Right lobe of liver (tissue), 6 donors: ENCODE measurements around the gene PKIG. TPM values are rescaled to one million over a fixed set of nuclear protein-coding genes. Genes with fewer than 3 reads are reported as not detected.

Experiments used
- ATAC-seq, 4 donors: fragments of 200-7000 bp; cut with Tn5 transposase; one replicate each; pipeline ENCODE4 v1.9.1; 2020; ENCODE audit warnings: mild to moderate bottlenecking in 4 of 4, moderate library complexity in 4 of 4
- DNase-seq, 3 donors: peaks; one replicate each; pipeline ENCODE4 v3.0.0-alpha.2; 2020
- H3K27ac ChIP-seq, 3 donors: fragments of 200-600 bp; one replicate each; pipeline ENCODE4 v1.8.0; 2022
- H3K27me3 ChIP-seq, 2 donors: fragments of 200-600 bp; one replicate each; pipeline ENCODE4 v1.8.0; 2022
- H3K36me3 ChIP-seq, 4 donors: fragments of 200-600 bp; sonication (generic) in 1 of 4; one replicate each; pipeline versions ENCODE4 v1.5.1 to v1.8.0; 2017 to 2022; ENCODE audit warnings: control low read depth in 1 of 4
- H3K4me1 ChIP-seq, 4 donors: fragments of 200-600 bp; sonication (generic) in 1 of 4; one replicate each; pipeline versions ENCODE4 v1.5.1 to v1.8.0; 2017 to 2022; ENCODE audit warnings: control low read depth in 1 of 4
- H3K4me3 ChIP-seq, 3 donors: fragments of 200-600 bp; one replicate each; pipeline ENCODE4 v1.8.0; 2022
- H3K9me3 ChIP-seq, 4 donors: fragments of 200-600 bp; sonication (generic) in 1 of 4; one replicate each; pipeline versions ENCODE4 v1.5.1 to v1.8.0; 2017 to 2022; ENCODE audit warnings: control low read depth in 1 of 4
- POLR2A ChIP-seq: fragments of 450-650 bp; IDR thresholded peaks from one replicate; pipeline ENCODE4 v1.6.1; 2017; ENCODE audit warnings: antibody characterized with exemption, mild to moderate bottlenecking
- WGBS: methylation state at CpG from one replicate; pipeline ENCODE4 v1.1.6; 2018; ENCODE audit warnings: low coverage, low lambda C conversion rate; ENCODE audit not compliant: insufficient coverage; ENCODE audit errors: missing lambda C conversion rate; 5-methylcytosine and 5-hydroxymethylcytosine counted together
- intact Hi-C, 2 donors: fragments of 100-400 bp; cut with DNase I; formaldehyde crosslinking; loops; one replicate each; pipeline versions ENCODE4 v1.11.2 to v1.14.1; 2022
- total RNA-seq, 6 experiments: library from RNA; depleted of rRNA in 2 of 6; stranded (reverse); fragments of >200 nt in 2 of 6; fragmentation: NEBNext Ultra II Directional in 3 of 6; extraction: Animal tissue kit (Norgen Biotek cat#: 25700) in 3 of 6; gene quantifications; one replicate each; pipeline versions ENCODE4 v1.1.0 to v1.2.4, GENCODE V29; 2016 to 2023
- TF ChIP-seq, protein P1 (sequence below), 4 donors: fragments of 200-600 bp in 3 of 4; fragments of 450-650 bp in 1 of 4; IDR thresholded peaks; one replicate each; pipeline versions ENCODE4 v1.5.1 to v1.8.0; 2016 to 2022; ENCODE audit warnings: antibody characterized with exemption in 4 of 4, mild to moderate bottlenecking in 2 of 4
- donor health status: DM: no; HTN: yes; CAD: no.
- donor health status: DM: no; HTN: no; CAD: no.
- donor health status: DM: no; HTN: no; CAD: no.
- donor health status: DM: no; HTN: yes; CAD: no.
- donor health status: DM: no; HTN: yes; CAD: no.

The PKIG gene
- total RNA-seq, 6 experiments from 2014 or later = 11.7 to 31.7 (median 21.8) TPM

DNA sequence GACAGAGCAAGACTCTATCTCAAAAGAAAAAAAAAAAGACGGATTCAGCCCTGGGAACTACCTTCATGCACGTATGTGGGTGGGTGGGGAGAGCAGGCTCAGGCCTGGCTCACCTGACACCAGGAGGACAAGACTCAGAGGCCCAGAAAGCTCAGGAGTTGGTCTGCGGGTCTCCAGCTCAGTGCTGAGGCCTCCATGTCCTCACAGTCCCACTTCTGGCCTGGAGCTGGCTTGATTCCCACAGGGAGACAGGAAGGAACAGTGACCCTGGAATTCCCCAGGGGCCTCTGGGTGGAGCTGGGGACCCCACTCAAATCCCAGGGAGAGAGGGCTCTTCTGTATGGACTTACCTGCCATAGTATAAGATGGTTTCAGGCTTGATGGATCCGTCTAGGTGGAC is 53.5 kb downstream of the PKIG start:
- H3K4me3 ChIP-seq = no peak overlapping the region
- no peaks in the 10 kb centered on the region for H3K4me1 ChIP-seq
- H3K27me3 ChIP-seq = no peaks in the 10 kb centered on the region
- TF ChIP-seq, protein P1, sequence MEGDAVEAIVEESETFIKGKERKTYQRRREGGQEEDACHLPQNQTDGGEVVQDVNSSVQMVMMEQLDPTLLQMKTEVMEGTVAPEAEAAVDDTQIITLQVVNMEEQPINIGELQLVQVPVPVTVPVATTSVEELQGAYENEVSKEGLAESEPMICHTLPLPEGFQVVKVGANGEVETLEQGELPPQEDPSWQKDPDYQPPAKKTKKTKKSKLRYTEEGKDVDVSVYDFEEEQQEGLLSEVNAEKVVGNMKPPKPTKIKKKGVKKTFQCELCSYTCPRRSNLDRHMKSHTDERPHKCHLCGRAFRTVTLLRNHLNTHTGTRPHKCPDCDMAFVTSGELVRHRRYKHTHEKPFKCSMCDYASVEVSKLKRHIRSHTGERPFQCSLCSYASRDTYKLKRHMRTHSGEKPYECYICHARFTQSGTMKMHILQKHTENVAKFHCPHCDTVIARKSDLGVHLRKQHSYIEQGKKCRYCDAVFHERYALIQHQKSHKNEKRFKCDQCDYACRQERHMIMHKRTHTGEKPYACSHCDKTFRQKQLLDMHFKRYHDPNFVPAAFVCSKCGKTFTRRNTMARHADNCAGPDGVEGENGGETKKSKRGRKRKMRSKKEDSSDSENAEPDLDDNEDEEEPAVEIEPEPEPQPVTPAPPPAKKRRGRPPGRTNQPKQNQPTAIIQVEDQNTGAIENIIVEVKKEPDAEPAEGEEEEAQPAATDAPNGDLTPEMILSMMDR (IDR thresholded peaks at IDR 0.05) = no peak
- no peak for TF ChIP-seq POLR2A
- no peak overlapping the region for H3K27ac ChIP-seq
- no peaks in the 10 kb centered on the region for H3K36me3 ChIP-seq
- 83% methylated on average over 2 of the region's 4 CpGs for WGBS
- no peak for ATAC-seq
- no peak for DNase-seq
- no peaks in the 10 kb centered on the region for H3K9me3 ChIP-seq
- intact Hi-C loops = no loop called here

DNA sequence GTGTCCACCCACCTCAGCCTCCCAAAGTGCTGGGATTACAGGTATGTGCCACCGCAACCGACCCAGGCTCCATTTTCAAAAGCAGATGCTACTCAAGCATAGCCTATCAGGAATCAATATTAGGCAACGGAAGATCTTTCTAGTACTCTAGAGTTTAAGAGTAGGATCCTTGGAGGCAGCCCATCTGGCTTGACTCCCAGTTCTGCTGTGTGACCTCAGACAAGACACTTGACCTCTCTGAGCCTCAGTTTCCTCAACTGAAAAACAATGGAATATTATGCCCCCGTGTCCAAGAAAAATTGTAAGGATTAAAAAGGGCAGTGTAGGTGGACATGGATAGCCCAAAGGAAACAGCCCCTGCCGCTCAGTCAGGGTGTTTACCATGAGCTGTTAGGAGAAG is 54.7 kb downstream of the PKIG start:
- Histone ChIP-seq H3K36me3 (no peaks in the 10 kb centered on the region), H3K4me3 (no peak overlapping the region), H3K4me1 (peaks cover 0 to 2% (median 0%) of the 10 kb centered on the region in 4 donors), H3K27ac (no peak overlapping the region), H3K9me3 (no peaks in the 10 kb centered on the region), H3K27me3 (no peaks in the 10 kb centered on the region)
- no peak for TF ChIP-seq POLR2A
- TF ChIP-seq, protein P1 (IDR thresholded peaks at IDR 0.05) = no peak
- no peak for ATAC-seq
- no peak for DNase-seq
- intact Hi-C loops = no loop called here
- WGBS = 64% methylated on average over 4 of the region's 5 CpGs

- WGBS = 48% methylated on average over 3 of the region's 11 CpGs
- Histone ChIP-seq H3K4me3 (no peak overlapping the region), H3K36me3 (no peaks in the 10 kb centered on the region), H3K27me3 (no peaks in the 10 kb centered on the region), H3K9me3 (no peaks in the 10 kb centered on the region), H3K27ac (no peak overlapping the region), H3K4me1 (peaks cover 0 to 9% (median 3%) of the 10 kb centered on the region in 4 donors)
- ATAC-seq (no peak), DNase-seq (no peak)
- intact Hi-C loops = no loop called here
- TF ChIP-seq, protein P1 (IDR thresholded peaks at IDR 0.05) = no peak
- no peak for TF ChIP-seq POLR2A
Observed at GRCh38 chr20:44637522-44638372, 55.4 kb downstream of the PKIG start.

DNA sequence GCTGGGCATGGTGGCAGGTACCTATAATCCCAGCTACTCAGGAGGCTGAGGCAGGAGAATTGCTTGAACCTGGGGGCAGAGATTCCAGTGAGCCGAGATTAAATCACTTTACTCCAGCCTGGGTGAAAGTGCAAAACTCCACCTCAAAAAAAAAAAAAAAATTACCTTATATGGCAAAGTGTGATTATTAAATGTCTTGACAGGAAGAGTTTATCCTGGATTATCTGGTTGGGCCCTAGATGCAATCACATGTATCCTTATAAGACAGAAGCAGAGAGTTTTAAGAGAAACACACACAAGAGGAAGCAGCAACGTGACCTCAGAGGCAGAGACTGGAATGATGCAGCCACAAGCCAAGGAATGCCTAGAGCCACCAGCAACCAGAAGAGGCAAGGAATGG is 58.1 kb downstream of the PKIG start:
- TF ChIP-seq POLR2A = no peak
- TF ChIP-seq, protein P1 (IDR thresholded peaks at IDR 0.05) = no peak
- intact Hi-C loops = no loop called here
- Histone ChIP-seq H3K36me3 (no peaks in the 10 kb centered on the region), H3K9me3 (no peaks in the 10 kb centered on the region), H3K4me3 (no peak overlapping the region), H3K4me1 (peaks cover 0 to 15% (median 4%) of the 10 kb centered on the region in 4 donors), H3K27ac (no peak overlapping the region), H3K27me3 (no peaks in the 10 kb centered on the region)
- ATAC-seq (no peak), DNase-seq (no peak)
- WGBS = 63% methylated on average over 2 of the region's 2 CpGs
